Measurements from ENCODE around the gene PACSIN3. TPM values are rescaled to one million over a fixed set of nuclear protein-coding genes. Genes with fewer than 3 reads are reported as not detected.

PACSIN3 gene
- total and polyA plus RNA-seq, 2 of the 8 experiments (the other 6 are each of a cell fraction or from before 2014, with no cell fraction given) = 23.8 to 47.2 TPM

GRCh38 chr11:47143322-47143721, 42.9 kb downstream of the PACSIN3 start:
- Histone ChIP-seq H3K14ac (ENCODE audit: insufficient read length) (no peak overlapping the region), H3K9me3 (ENCODE audit: insufficient read depth in 2 of 2, low read depth in 1 of 2, low read length in 1 of 2) (no peaks in the 10 kb centered on the region), H2BK12ac (ENCODE audit: low read depth, low read length) (no peak overlapping the region), H2BK15ac (ENCODE audit: low read length) (no peak overlapping the region), H3K9ac (replicated peaks in 1 of 4; ENCODE audit: extremely low read depth in 1 of 4, low read depth in 3 of 4, low read length in 3 of 4) (no peak overlapping the region), H3K4me3 (ENCODE audit: extremely low read depth in 1 of 4, insufficient read depth in 2 of 4, low read depth in 3 of 4, low read length in 4 of 4) (no peak overlapping the region), H2AK5ac (ENCODE audit: low read depth, low read length) (no peak overlapping the region), H3K27ac (ENCODE audit: low read depth, low read length) (no peak overlapping the region), H4K91ac (replicated peaks; ENCODE audit: insufficient read length, low read length) (no peak overlapping the region), H4K20me1 (replicated peaks in 1 of 2; ENCODE audit: control insufficient read depth in 1 of 2, insufficient read depth in 2 of 2, low read length in 2 of 2) (no peaks in the 10 kb centered on the region), H2BK20ac (ENCODE audit: low read length) (no peak overlapping the region), H3K4ac (replicated peaks; ENCODE audit: insufficient read length, low read depth, low read length) (no peak overlapping the region), H3K56ac (replicated peaks; ENCODE audit: insufficient read length, low read depth, low read length) (no peak overlapping the region), H3K23me2 (ENCODE audit: low read depth, low read length) (no peaks in the 10 kb centered on the region; the same call in 1 of the 2 replicates), H3K79me1 (ENCODE audit: low read depth, low read length) (no peaks in the 10 kb centered on the region), H2AFZ (ENCODE audit: low read length) (no peak overlapping the region), H4K5ac (ENCODE audit: insufficient read length, low read depth, low read length) (no peak overlapping the region), H3K4me1 (replicated peaks in 1 of 4; ENCODE audit: control insufficient read depth in 3 of 4, insufficient read depth in 4 of 4, low read length in 3 of 4) (peaks cover 0 to 2% (median 0%) of the 10 kb centered on the region in 4 experiments; a peak in 1 of 7 replicates), H4K8ac (ENCODE audit: extremely low read depth, insufficient read depth, low read length) (no peak overlapping the region), H3K18ac (ENCODE audit: extremely low read depth, low read length) (no peak overlapping the region), H3K23ac (ENCODE audit: insufficient read length) (no peak overlapping the region), H2BK120ac (replicated peaks; ENCODE audit: low read depth, low read length) (no peak overlapping the region), H2BK5ac (ENCODE audit: low read depth, low read length) (no peak overlapping the region), H3K4me2 (ENCODE audit: insufficient read depth in 1 of 2, low read depth in 2 of 2, low read length in 2 of 2) (no peak overlapping the region), H3K79me2 (ENCODE audit: control insufficient read depth in 1 of 2, insufficient read depth in 2 of 2, low read length in 2 of 2) (no peaks in the 10 kb centered on the region), H3K27me3 (replicated peaks in 1 of 4; ENCODE audit: control insufficient read depth in 3 of 4, extremely low read depth in 1 of 4, insufficient read depth in 3 of 4, low read length in 3 of 4) (no peaks in the 10 kb centered on the region), H3K36me3 (ENCODE audit: control insufficient read depth in 2 of 4, insufficient read depth in 4 of 4, low read length in 3 of 4) (no peaks in the 10 kb centered on the region)
- FAIRE-seq = no peak
- CTCF ChIA-PET (ENCODE audit: partially characterized antibody) = interaction anchor here (0.6 to 8.0 kb wide), 6 partner anchors 9 to 223 kb away, joined by 3 to 54 read pairs (median 4); no protein-coding TSS in a partner anchor
- DNase-seq (ENCODE audit: low read depth in 1 of 2, low spot score in 2 of 2) = no peak
- WGBS, 2 experiments (ENCODE audit: extremely low coverage in 1 of 2, insufficient coverage in 1 of 2, insufficient read length in 1 of 2, insufficient replicate concordance in 2 of 2, low coverage in 1 of 2, low lambda C conversion rate in 2 of 2, missing lambda C conversion rate in 1 of 2) = 98% methylated on average over 3 of the region's 3 CpGs; no CpG with 5 or more reads in 1 of the 2 experiments
- TF ChIP-seq RXRA (IDR thresholded peaks at IDR 0.05; ENCODE audit: insufficient read depth, low read depth, low read length) = no peak
- no peak for TF ChIP-seq CHD1 (IDR thresholded peaks at IDR 0.05; ENCODE audit: low read depth, low read length)
- TF ChIP-seq SP2 (IDR thresholded peaks at IDR 0.05; ENCODE audit: low read length) = no peak
- POLR2A ChIA-PET (ENCODE audit: partially characterized antibody) = interaction anchor here (1.2 kb wide), 1 partner anchor 9 kb away, joined by 5 read pairs; no protein-coding TSS in a partner anchor
